GM18907 (cell line): ENCODE measurements around the gene VRK3.
"Not testable (repeated sequence)": the region's sequence is repeated elsewhere in the genome, so short reads cannot be mapped to it uniquely, and the experiment has no call there.

Source experiments
- ATAC-seq: cut with Tn5 transposase; IDR thresholded peaks from one replicate; pipeline ENCODE4 v1.9.1; 2021; ENCODE audit warnings: mild to moderate bottlenecking, moderate library complexity; ENCODE audit not compliant: unreplicated experiment

The VRK3 gene

DNA sequence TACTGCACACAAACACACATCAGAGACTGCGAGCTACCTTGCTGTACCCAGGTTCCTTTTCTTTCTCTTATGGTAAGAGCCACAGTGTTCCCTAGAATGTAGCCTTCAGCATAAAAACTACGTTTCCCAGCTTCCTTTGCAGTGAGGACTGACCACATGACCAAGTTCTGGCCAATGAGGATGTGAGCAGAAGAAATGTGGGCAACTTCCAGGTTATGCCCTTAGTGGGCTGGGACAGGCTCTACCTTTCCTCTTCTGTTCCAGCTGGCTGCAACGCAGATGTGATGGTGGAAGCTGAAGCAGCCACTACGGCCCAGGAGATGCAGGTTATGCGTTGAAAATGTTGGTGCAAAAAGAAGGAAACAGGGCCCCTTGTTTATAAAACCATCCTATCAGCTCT lies 27.5 kb downstream of the VRK3 start:
- ATAC-seq, result no peak

- no peak for ATAC-seq
Observed at GRCh38 chr19:49988433-49988832, 36.7 kb downstream of the VRK3 start.

DNA sequence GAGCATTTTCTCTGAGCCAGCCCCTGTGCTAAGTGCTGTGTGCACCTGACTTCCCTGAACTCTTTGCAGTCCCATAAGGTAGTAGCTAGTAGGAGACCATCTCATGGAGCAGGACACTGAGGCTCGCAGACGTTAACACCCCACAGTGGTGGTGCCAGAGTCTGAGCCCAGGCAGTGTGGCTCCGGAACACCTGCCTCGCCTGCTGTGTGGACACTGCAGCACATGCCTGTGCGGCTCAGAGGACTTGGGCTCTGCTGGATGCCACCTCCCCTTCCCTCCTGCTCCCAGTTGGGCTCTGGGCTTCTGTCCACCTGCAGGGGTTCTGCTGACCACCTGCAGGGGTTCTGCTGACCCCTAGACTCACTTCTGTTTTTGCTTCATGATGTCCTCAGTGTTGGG lies 37.2 kb downstream of the VRK3 start:
- ATAC-seq, result no peak

DNA sequence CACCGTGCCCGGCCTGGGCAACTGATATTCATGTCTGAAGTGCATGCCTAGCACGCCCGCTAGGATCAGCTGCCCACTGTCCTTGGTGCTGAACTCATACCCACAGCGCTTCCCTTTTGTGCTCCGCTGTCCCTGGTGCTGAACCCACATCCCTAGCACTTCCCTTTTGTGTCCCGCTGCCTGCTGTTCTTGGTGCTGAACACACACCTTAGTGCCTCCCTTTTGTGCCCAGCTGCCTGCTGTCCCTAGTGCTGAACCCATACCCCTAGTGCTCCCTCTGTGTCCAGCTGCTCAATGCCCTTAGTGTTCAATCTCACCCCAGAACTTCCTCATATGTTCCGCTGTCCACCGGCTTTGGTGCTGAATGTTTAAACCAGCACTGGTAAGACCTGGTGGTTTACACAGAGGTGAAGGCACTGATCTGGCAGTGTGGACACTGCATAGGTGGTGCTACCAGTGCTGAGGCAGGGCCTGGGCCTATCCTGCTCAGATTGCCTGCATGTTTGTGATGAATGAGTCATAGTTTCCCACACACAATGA lies 37.9 kb downstream of the VRK3 start:
- ATAC-seq, result no peak

GRCh38 chr19:49986354-49986753 lies 38.8 kb downstream of the VRK3 start:
- no peak for ATAC-seq

GRCh38 chr19:49985871-49986270 lies 39.3 kb downstream of the VRK3 start:
- ATAC-seq, result no peak

GRCh38 chr19:49984491-49984890 lies 40.7 kb downstream of the VRK3 start:
- ATAC-seq, result no peak

- ATAC-seq, result no peak
Observed at GRCh38 chr19:49983645-49984229, 41.4 kb downstream of the VRK3 start.

- no peak for ATAC-seq
Observed at GRCh38 chr19:49981603-49982593, 43.3 kb downstream of the VRK3 start.

GRCh38 chr19:49978324-49978723 lies 46.8 kb downstream of the VRK3 start:
- ATAC-seq, result no peak

DNA sequence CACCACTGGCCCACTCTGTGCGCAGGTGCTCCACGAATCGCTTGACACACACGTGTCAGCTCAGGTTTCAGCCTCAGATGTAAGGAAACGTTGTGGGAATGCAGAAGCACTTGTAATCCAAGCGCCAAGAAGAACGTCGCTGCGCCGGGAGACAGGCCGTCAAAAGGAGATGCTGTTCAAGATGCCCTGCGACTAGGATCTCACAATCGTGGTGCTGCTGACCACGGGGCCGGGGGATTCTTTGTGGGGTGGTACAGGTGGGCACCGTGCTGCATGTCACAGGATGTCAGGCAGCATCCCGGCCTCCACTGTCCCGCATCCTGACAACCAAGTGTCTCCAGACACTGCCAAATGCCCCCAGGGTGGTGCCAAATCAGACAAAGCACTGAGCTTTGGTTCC lies 47.3 kb downstream of the VRK3 start:
- ATAC-seq, result no peak

DNA sequence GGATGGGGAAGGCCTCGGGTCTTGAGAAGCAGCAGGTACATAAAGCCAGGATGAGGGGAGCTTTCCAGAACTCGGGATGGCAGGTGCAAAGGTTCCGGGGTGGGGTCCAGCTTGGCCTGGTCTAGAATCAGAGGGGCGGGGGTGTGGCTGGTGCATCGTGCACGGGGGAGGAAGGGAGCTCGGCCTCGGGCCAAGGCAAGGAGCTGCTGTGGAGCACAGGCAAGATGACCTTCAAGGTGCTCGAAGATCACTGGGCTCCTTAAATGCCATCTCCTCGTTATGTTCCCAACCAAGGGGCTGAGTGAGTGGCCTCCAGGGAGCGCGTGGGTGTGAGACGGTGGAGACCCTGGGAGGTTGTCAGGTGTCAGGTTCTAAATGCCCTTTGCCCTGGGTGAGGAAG lies 48.1 kb downstream of the VRK3 start:
- ATAC-seq, result no peak

DNA sequence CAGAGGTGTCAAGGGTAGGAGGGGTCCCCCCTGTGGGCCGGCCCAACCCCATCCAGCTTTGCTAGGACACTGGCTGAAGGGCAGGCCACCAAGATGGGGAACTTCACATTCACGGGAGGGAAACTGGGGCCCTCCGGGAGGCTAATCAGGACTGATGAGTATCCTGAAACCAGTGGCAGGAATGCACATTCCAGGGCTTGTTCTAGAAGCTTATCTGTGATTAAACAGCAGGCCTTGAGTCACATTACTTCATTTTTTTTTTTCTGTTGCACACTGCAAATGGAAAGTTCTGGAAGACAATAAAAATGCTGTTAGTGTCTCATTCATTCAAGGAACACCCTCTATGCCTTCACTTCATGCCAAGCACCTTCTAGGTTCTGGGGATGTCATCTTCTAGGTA lies 48.7 kb downstream of the VRK3 start:
- no peak for ATAC-seq

DNA sequence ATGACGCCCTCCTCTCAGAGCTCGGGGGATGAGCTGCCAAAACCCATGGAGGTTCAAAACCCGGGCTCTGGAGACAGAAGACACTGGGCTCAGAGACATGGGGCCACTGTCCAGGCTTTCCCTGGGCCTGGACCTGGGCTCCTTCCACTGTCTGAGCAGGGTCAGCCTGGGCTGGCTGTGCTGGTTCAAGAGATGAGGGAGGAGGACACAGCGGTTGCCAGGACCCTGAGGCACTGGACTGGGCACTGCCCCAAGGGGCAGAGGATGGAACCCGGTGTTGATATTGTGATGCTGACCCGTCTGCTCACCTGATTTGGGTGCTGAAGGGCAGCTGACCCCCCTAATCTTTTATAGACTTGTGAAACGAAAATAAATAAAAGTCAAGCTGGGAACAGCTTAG lies 50.1 kb downstream of the VRK3 start:
- ATAC-seq, result no peak

GRCh38 chr19:49973987-49974386 lies 51.2 kb downstream of the VRK3 start:
- no peak for ATAC-seq

DNA sequence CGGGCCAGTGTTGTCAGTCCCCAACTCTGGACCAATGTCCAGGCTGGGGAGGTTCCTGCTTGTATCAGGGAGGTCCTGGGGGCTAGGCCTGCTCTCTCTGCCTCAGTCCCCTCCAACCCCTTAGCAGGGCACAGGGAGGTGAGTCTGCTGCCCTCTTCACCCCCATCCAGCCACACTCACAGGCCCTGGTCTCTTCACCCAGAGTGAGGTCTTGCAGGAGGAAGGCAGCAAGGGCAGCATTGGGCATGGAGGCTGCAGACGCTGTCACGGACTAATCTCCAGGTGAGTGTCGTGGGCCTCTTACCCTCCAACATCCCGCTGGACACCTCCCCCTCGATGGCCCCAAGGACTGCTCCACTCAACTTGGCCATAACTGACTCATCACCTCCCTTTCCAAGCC lies 52.3 kb downstream of the VRK3 start:
- ATAC-seq, result no peak

DNA sequence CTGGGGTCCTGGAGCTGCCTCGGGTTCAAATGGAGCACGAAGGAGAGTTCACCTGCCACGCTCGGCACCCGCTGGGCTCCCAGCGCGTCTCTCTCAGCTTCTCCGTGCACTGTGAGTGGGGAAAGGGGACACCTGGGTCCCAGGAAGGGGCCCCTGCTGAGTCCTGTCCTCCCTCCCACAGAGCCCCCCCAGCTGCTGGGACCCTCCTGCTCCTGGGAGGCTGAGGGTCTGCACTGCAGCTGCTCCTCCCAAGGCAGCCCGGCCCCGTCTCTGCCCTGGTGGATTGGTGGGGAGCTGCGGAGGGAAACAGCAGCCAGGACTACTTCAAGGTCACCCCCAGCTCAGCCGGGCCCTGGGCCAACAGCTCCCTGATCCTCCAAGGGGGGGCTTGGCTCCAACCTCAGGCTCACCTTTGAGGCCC lies 53.2 kb downstream of the VRK3 start:
- no peak for ATAC-seq

DNA sequence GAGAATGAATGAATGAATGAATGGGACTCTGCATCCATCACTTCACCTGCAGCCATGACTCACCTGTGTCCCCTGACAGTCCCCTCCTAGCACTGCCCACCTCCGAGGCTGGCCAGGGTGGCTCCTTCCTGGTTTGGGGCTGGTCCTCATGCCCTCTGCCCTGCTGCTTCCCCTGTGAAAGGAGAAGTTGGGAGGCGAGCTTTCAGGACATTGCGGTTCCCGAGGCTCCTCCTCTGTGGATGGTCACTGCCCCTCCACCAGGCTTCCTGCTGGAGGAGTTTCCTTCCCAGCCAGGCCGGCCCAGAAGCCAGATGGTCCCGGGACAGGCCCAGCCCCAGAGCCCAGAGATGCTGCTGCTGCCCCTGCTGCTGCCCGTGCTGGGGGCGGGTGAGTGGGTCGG lies 55.8 kb downstream of the VRK3 start:
- ATAC-seq, result not testable (repeated sequence)

- ATAC-seq, result no peak
Observed at GRCh38 chr19:49968279-49968922, 56.8 kb downstream of the VRK3 start.

DNA sequence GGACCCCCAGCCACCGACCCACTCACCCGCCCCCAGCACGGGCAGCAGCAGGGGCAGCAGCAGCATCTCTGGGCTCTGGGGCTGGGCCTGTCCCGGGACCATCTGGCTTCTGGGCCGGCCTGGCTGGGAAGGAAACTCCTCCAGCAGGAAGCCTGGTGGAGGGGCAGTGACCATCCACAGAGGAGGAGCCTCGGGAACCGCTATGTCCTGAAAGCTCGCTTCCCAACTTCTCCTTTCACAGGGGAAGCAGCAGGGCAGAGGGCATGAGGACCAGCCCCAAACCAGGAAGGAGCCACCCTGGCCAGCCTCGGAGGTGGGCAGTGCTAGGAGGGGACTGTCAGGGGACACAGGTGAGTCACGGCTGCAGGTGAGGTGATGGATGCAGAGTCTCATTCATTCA lies 64.2 kb downstream of the VRK3 start, which contains the start of gene SIGLEC11:
Gene SIGLEC11, minus strand, starts transcription at position 193 of the 400 bp plus-strand sequence. Its CDS starts 91 bp downstream, at position 102.
- not testable (repeated sequence) for ATAC-seq

DNA sequence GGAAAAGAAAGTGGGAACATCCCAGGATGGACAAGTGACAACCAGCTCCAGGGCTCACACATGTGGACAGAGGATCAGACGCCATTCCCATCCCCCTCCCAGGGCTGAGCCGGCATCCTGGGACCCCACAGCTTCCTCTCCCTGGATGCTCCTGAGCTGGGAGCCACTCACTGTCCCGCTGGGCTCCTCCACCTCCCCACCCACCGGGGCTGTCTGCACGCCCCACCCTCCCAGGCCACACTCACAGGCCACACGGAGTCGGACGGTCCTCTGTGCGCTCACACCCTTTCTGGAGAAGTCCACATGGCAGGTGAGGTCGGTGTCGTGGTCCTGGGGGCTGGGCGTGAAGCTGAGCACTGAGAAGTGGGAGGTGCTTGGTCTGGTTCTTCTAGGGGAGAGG lies 65.3 kb downstream of the VRK3 start:
- not testable (repeated sequence) for ATAC-seq
